AG10803 (cell line): ENCODE results near the gene MCM3AP.

Experiments used
- DNase-seq: peaks from one replicate; pipeline ENCODE4 v3.0.0; 2010; ENCODE audit warnings: low read depth
- H3K4me3 ChIP-seq: 2 replicates; pipeline ENCODE4 v1.5.1; 2011; ENCODE audit warnings: mild to moderate bottlenecking, low read length, control low read depth
- CTCF ChIP-seq: conservative IDR thresholded peaks from 2 replicates; pipeline ENCODE4 v1.5.1; 2011; ENCODE audit warnings: mild to moderate bottlenecking, low read length, control low read depth, inconsistent platforms

The MCM3AP gene

GRCh38 chr21:46325073-46325912 lies 39.9 kb upstream of the MCM3AP start:
- peak; percentile 37 for DNase-seq
- peak; percentile 42 for TF ChIP-seq CTCF
- peak overlapping the region; percentile 70 for H3K4me3 ChIP-seq

GRCh38 chr21:46324390-46325072 lies 39.1 kb upstream of the MCM3AP start:
- no peak for TF ChIP-seq CTCF
- DNase-seq = peak; percentile 78
- peak overlapping the region; percentile 95 for H3K4me3 ChIP-seq

- DNase-seq = peak; percentile 97
- TF ChIP-seq CTCF = no peak
- H3K4me3 ChIP-seq = peak within 1 kb of the TSS; percentile 95
These were observed 38.4 kb upstream of the MCM3AP start, which contains the start of the genes C21orf58 and PCNT for GRCh38 chr21:46323710-46324389. Gene C21orf58 (minus strand): TSS chr21:46323870. CDS start chr21:46322738, 1,132 bp downstream. Gene PCNT (plus strand): TSS chr21:46324156. CDS start chr21:46324229, 73 bp downstream.

- TF ChIP-seq CTCF = no peak
- H3K4me3 ChIP-seq = peak overlapping the region; percentile 72
- DNase-seq = no peak
These were observed 37.9 kb upstream of the MCM3AP start for GRCh38 chr21:46323227-46323709.

GRCh38 chr21:46322351-46323226 lies 37.2 kb upstream of the MCM3AP start:
- H3K4me3 ChIP-seq = peak overlapping the region; percentile 72
- DNase-seq = peak; percentile 45
- TF ChIP-seq CTCF = no peak

DNA sequence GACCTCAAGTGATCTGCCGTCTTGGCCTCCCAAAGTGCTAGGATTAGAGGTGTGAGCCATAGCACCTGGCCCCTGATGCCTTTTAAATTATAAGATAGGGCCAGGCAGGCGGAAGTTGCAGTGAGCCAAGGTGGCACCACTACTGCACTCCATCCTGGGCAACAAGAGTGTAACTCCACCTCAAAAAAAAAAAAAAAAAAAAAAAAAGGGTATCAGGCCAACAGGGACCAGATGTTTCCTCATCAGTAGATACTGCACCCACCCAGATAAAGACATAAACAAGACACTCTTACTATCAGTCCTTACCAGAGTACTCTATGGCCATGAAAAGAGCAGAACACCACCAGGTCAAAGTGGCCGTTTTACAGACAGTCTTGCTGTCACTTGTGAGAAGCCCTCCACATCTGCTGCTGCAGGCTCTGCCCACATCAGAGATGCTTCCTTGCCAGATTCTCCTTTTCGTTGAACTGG lies 35.0 kb upstream of the MCM3AP start:
- TF ChIP-seq CTCF = no peak
- DNase-seq = no peak
- no peak overlapping the region for H3K4me3 ChIP-seq
